ENCODE measurements around the gene ZNF525. TPM values are rescaled to one million over a fixed set of nuclear protein-coding genes. Genes with fewer than 3 reads are reported as not detected.
A peak's percentile ranks its signal among the peaks of the same experiment; 100 is the strongest.
"Not testable (repeated sequence)": the region's sequence is repeated elsewhere in the genome, so short reads cannot be mapped to it uniquely, and the experiment has no call there.

ZNF525 gene
- total and polyA plus RNA-seq, 2 of the 13 experiments (the other 11 are each of a cell fraction or from before 2014, with no cell fraction given), result 3.4 to 8.7 TPM

DNA sequence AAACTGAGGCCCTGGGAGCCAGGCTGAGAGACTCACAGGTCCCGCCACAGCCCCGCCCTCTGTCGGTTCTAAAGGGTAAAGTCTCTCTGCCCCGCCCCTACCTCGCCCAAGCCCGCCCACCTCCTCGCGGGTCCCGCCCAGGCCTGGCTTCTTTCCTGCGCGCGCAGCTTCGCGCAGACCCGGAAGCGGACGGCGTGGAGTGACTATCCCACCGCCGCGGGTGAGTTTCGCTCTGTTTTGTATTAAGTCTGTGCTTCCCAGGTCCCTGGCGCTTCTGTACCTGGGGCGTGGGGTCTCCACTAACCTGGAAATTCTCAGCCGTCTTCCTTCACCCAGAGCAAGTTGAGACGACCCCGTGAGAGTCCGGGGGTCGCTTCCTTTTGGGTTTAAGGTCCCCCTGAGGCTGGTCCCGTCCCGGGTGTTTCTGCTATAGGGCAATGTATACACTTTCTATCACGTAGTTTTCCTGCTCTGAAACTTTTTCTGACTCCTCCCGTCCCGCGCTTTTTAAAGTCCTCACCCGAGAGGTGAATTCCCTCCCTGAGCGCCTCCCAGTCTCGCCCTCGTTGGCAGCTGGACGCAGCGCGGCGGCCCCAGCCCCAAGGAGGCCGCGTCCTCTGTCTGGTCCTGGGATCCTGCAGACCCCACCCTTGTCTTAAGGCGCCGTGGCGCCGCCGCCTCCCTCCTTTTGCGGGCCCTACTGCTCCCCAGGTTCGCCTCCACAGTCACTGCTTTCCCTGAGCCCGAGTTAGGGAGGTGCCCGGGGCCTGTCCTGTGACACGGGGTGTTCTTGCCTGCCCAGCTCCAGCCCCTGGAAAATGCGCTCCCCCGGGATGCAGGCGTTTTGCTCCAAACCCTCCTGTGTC, 29.7 kb downstream of the ZNF525 start, which contains the start of gene ZNF765 (continued):
- TF ChIP-seq ATF7-NPFF (CRISPR knock-in tag; IDR thresholded peaks at IDR 0.05; ENCODE audit: low read depth), result peak; percentile 23; the same call in 1 of the 2 replicates
- peak; percentile 35 for TF ChIP-seq HNRNPLL (IDR thresholded peaks at IDR 0.05; ENCODE audit: low read depth, low read length, poor library complexity, severe bottlenecking)
- TF ChIP-seq, protein P1, sequence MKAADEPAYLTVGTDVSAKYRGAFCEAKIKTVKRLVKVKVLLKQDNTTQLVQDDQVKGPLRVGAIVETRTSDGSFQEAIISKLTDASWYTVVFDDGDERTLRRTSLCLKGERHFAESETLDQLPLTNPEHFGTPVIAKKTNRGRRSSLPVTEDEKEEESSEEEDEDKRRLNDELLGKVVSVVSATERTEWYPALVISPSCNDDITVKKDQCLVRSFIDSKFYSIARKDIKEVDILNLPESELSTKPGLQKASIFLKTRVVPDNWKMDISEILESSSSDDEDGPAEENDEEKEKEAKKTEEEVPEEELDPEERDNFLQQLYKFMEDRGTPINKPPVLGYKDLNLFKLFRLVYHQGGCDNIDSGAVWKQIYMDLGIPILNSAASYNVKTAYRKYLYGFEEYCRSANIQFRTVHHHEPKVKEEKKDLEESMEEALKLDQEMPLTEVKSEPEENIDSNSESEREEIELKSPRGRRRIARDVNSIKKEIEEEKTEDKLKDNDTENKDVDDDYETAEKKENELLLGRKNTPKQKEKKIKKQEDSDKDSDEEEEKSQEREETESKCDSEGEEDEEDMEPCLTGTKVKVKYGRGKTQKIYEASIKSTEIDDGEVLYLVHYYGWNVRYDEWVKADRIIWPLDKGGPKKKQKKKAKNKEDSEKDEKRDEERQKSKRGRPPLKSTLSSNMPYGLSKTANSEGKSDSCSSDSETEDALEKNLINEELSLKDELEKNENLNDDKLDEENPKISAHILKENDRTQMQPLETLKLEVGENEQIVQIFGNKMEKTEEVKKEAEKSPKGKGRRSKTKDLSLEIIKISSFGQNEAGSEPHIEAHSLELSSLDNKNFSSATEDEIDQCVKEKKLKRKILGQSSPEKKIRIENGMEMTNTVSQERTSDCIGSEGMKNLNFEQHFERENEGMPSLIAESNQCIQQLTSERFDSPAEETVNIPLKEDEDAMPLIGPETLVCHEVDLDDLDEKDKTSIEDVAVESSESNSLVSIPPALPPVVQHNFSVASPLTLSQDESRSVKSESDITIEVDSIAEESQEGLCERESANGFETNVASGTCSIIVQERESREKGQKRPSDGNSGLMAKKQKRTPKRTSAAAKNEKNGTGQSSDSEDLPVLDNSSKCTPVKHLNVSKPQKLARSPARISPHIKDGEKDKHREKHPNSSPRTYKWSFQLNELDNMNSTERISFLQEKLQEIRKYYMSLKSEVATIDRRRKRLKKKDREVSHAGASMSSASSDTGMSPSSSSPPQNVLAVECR (CRISPR knock-in tag; IDR thresholded peaks at IDR 0.05; ENCODE audit: borderline replicate concordance), result peak; percentile 85; the same call in 1 of the 2 replicates
- TF ChIP-seq YEATS4 (CRISPR knock-in tag; IDR thresholded peaks at IDR 0.05; ENCODE audit: borderline replicate concordance), result peak; percentile 17; the same call in 1 of the 2 replicates

DNA sequence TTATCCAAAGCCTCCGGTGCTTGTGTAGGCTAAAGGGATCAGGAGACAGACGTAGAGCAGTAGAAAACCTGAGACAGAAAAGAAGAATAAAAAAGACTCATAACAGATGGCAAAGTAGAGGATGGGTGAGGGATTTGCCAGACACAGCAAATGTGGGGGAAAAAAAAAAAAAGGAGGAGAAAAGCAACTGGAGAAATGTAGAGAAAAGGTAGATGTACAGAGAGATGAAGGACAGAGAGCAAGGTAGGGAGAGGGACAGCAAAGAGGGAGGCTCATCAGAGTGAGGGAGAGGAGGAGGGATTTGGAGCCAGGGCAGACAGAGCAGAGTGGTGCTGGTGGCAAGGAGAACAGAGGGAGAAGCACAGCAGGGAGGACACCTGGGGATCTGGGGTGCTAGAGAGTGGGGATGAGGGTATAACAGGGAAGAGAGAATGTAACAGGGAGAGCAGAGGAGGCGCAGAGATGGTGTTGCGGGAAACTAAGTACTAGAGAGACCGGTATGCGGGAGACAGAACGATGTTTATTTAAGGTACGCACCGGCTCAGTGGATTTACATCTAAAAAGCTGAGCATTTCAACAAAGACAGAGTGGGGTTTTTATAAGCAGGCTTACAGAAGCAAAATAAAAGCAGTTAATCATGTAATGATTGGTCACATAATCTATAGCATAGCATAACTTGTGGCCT, 30.5 kb downstream of the ZNF525 start:
- H3K27ac ChIP-seq (ENCODE audit: extremely low read length, insufficient read depth, low read length); H3K27me3 ChIP-seq (ENCODE audit: control insufficient read depth in 1 of 2, insufficient read depth in 2 of 2, low read length in 2 of 2); FAIRE-seq; POLR2A ChIA-PET; H3K79me2 ChIP-seq (ENCODE audit: insufficient read depth, low read length); BruUV-seq (replicated peaks); DNase-seq (ENCODE audit: low spot score); H3K9me3 ChIP-seq (ENCODE audit: low read length); CTCF ChIA-PET (ENCODE audit: low intra/inter-chr PET ratio, low total read pairs); H4K20me1 ChIP-seq (ENCODE audit: insufficient read depth, low read length); H2AFZ ChIP-seq (ENCODE audit: low read length); intact Hi-C loops (cut with micrococcal nuclease; ENCODE audit: unreplicated experiment); in situ Hi-C loops (cut with HindIII; ENCODE audit: extremely low pct_ligation_motif_present, low pct_unique_long_range_greater_than_20kb): not testable (repeated sequence)
- peaks cover 3 to 17% of the 10 kb centered on the region in 2 experiments; a peak in 4 of 5 replicates for H3K36me3 ChIP-seq (replicated peaks in 1 of 2; ENCODE audit: control insufficient read depth in 1 of 2, insufficient read depth in 2 of 2, low read length in 2 of 2)
- H3K4me2 ChIP-seq (ENCODE audit: low read depth, low read length), result peak overlapping the region; percentile 73
- H3K4me1 ChIP-seq (ENCODE audit: insufficient read depth, low read length), result peaks cover 18% of the 10 kb centered on the region
- TF ChIP-seq ZNF263 (CRISPR knock-in tag; IDR thresholded peaks at IDR 0.05) (peak; percentile 66), ZBTB42 (CRISPR knock-in tag; IDR thresholded peaks at IDR 0.05) (0 out of 2 replicates have a peak, but pooled peaks have one; percentile 3)
- peak overlapping the region; percentile 79 to 85 (median 81) for H3K4me3 ChIP-seq (replicated peaks in 1 of 3; ENCODE audit: insufficient read depth in 1 of 3, low read depth in 2 of 3, low read length in 3 of 3)
- WGBS (ENCODE audit: low lambda C conversion rate), result 6% methylated on average over 9 of the region's 9 CpGs
- H3K9ac ChIP-seq (ENCODE audit: insufficient read depth, low read depth, low read length), result peak overlapping the region; percentile 72
- ATAC-seq, result peak; percentile 42

Measured in HepG2 (cell line).